WERI-Rb-1 (cell line): ENCODE measurements around the gene TOPAZ1.

Experiments
- DNase-seq: peaks from one replicate; pipeline ENCODE4 v3.0.0-alpha.2; 2020
- H3K27ac ChIP-seq: fragments of 250-450 bp; sonication (Bioruptor Pico); 2 replicates; pipeline ENCODE4 v1.5.1; 2020; ENCODE audit warnings: mild to moderate bottlenecking, moderate library complexity
- H3K27me3 ChIP-seq: fragments of 250-450 bp; sonication (Bioruptor Pico); 2 replicates; pipeline ENCODE4 v1.5.1; 2021; ENCODE audit warnings: mild to moderate bottlenecking, low read depth, moderate library complexity; ENCODE audit not compliant: insufficient read depth, severe bottlenecking
- H3K36me3 ChIP-seq: fragments of 250-450 bp; sonication (Bioruptor Pico); 2 replicates; pipeline ENCODE4 v1.5.1; 2020; ENCODE audit warnings: mild to moderate bottlenecking, moderate library complexity
- H3K4me3 ChIP-seq: 2 replicates; pipeline ENCODE4 v1.5.1; 2011; ENCODE audit warnings: low read depth, mild to moderate bottlenecking, control low read depth, low read length
- H3K9me3 ChIP-seq: fragments of 250-450 bp; sonication (Bioruptor Pico); 2 replicates; pipeline ENCODE4 v1.5.1; 2021; ENCODE audit warnings: mild to moderate bottlenecking, moderate library complexity; ENCODE audit not compliant: severe bottlenecking
- CTCF ChIP-seq: IDR thresholded peaks from 2 replicates; pipeline ENCODE4 v1.5.1; 2011; ENCODE audit warnings: low read depth, mild to moderate bottlenecking, control low read depth, inconsistent platforms, low read length

Gene TOPAZ1

GRCh38 chr3:44292947-44293346, 51.3 kb downstream of the TOPAZ1 start:
- H3K4me3 ChIP-seq: no peak overlapping the region
- TF ChIP-seq CTCF: no peak
- DNase-seq: no peak
- no peak overlapping the region for H3K27ac ChIP-seq
- H3K27me3 ChIP-seq: no peaks in the 10 kb centered on the region
- H3K9me3 ChIP-seq: no peaks in the 10 kb centered on the region
- H3K36me3 ChIP-seq: no peaks in the 10 kb centered on the region

GRCh38 chr3:44297255-44297654, 55.6 kb downstream of the TOPAZ1 start:
- no peak for DNase-seq
- Histone ChIP-seq H3K9me3 (no peaks in the 10 kb centered on the region), H3K27ac (no peak overlapping the region), H3K27me3 (no peaks in the 10 kb centered on the region), H3K4me3 (no peak overlapping the region), H3K36me3 (no peaks in the 10 kb centered on the region)
- no peak for TF ChIP-seq CTCF

- H3K9me3 ChIP-seq: no peaks in the 10 kb centered on the region
- H3K36me3 ChIP-seq: no peaks in the 10 kb centered on the region
- H3K27ac ChIP-seq: no peak overlapping the region
- no peak for DNase-seq
- H3K4me3 ChIP-seq: no peak overlapping the region
- TF ChIP-seq CTCF: no peak
- no peaks in the 10 kb centered on the region for H3K27me3 ChIP-seq
Observed at GRCh38 chr3:44301746-44302145, 60.1 kb downstream of the TOPAZ1 start.

DNA sequence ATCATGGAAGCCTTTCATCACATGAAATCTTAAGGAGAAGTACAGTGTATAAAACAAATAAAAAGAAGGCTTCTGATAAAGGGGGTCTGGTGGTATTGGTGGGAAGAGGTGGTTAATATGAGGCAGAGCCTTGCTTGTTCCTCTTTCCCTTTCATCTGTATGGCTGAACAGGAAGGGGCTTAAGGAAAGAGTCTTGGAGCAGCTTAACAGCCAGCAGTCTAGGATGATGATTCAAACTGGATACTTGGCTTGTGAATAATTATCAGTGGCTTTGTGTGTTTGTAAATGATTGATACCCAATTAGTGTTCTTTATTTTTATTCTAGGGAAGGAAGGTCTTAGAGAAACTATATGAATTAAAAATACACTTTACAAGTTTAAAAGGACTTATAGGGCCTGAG, 67.8 kb downstream of the TOPAZ1 start:
- H3K27ac ChIP-seq: no peak overlapping the region
- no peaks in the 10 kb centered on the region for H3K36me3 ChIP-seq
- no peaks in the 10 kb centered on the region for H3K27me3 ChIP-seq
- no peak for TF ChIP-seq CTCF
- no peak for DNase-seq
- H3K9me3 ChIP-seq: no peaks in the 10 kb centered on the region
- no peak overlapping the region for H3K4me3 ChIP-seq

DNA sequence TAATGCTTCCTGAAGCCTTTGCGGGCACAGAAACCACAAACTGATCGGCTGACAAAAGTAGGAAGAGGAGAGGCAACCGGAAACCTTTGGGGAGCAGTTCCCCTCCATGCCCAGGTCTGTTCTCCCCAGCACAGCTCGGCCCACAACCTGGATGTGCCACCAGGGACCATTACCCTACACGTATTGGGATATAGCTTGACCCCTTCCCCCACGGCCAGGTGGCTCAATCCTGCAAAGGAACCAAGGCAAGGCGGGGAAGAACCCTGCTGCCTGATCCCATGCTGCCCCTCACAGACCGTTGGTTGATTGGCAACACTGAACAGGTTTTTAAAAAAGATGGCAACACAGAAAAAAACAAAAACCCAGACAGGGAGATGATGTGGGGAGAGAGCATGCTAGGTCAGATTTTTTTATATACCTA, 77.2 kb downstream of the TOPAZ1 start:
- Histone ChIP-seq H3K27ac (no peak overlapping the region), H3K27me3 (no peaks in the 10 kb centered on the region), H3K9me3 (no peaks in the 10 kb centered on the region), H3K36me3 (no peaks in the 10 kb centered on the region), H3K4me3 (no peak overlapping the region)
- TF ChIP-seq CTCF: peak; percentile 61
- DNase-seq: peak; percentile 77

DNA sequence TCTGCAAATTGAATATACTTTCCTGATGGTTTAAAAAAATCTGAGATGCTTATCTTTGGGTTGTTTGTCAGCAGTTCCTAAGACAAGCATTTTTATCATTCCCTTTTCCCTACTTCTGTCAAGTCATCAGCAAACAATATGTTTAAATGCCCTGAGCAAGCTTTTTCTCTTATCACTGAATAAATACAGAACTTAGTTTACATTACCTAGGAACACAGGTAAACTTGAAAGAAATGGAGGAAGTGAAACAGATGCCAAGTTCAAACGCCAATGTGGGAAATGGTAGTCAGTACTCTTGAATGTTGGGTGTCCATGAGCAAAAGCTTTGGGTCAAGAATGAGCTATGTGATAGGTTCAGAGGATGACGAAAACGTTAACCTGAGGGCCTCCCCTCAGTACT, 79.6 kb downstream of the TOPAZ1 start:
- Histone ChIP-seq H3K27me3 (no peaks in the 10 kb centered on the region), H3K4me3 (no peak overlapping the region), H3K36me3 (no peaks in the 10 kb centered on the region), H3K9me3 (no peaks in the 10 kb centered on the region), H3K27ac (no peak overlapping the region)
- no peak for DNase-seq
- TF ChIP-seq CTCF: no peak
